NCI-H1930 (cell line): ENCODE data around the gene PLSCR3.

ENCODE experiments used
- DNase-seq, 2 experiments: peaks; one replicate each; lab custom pipeline; 2025; lab: John Stamatoyannopoulos, UW

PLSCR3 gene

DNA sequence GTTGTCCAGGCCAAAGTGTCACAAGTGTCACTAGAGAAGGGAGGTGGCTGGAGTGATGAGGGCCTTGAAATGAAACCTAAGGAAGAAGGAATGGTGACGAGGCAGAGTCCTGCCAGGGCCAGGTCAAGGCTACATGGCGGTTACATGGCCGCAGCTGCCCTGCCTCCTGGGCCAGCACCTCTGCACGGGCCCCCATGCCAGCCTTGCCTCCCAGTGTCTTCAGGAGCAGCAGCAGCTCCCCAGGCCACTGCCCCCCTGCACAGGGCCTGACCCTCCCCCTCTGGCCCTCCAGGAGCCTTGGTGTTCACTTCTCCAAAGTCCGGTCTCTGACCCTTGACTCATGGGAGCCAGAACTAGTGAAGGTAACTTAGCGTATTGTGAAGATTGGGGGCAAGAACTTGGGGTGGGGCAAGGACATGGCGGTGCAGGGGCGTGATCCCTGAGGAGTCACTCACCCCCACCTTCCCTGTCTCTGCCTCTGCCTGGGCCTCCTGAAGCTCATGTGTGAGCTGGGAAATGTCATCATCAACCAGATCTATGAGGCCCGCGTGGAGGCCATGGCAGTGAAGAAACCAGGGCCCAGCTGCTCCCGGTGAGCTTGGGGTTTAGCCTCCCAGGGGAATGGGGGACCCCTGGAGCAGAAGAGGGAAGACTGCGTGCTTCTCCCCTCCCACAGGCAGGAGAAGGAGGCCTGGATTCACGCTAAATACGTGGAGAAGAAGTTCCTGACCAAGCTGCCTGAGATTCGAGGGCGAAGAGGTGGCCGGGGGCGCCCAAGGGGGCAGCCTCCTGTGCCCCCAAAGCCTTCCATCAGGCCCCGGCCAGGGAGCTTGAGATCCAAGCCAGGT lies 46.5 kb downstream of the PLSCR3 start:
- DNase-seq, result no peak

DNA sequence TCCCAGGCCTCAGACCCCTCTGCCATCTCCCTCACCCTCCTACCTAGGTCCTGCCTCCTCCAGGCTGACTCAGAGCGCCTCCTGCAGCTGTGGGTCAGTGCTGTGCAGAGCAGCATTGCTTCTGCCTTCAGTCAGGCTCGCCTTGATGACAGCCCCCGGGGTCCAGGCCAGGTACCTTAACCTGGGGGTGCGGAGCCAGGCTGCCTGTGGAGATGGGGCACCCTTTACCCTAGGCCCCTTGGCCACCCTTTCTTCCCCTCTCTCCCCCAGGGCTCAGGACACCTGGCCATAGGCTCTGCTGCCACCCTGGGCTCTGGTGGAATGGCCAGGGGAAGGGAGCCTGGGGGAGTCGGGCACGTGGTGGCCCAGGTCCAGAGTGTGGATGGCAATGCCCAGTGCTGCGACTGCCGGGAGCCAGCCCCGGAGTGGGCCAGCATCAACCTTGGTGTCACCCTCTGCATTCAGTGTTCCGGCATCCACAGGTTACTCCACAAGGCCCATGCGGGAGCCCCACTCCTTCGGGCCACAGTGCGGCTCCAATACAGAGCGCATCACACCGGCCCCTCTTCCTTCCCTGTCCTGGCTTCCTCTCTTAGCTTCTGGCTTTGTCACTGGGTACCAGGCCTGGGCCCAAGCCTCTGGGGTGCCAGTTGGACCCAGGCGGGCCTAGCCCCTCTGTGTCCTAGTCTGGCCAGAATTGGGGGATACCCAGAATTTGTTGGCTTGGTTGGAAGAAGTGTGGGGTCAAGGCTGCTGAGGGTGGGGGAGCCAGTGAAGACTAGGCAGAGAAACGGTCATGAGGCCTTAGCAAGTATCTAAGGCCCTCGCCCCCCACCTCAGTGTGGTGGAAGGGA lies 47.3 kb downstream of the PLSCR3 start:
- DNase-seq, result no peak

DNA sequence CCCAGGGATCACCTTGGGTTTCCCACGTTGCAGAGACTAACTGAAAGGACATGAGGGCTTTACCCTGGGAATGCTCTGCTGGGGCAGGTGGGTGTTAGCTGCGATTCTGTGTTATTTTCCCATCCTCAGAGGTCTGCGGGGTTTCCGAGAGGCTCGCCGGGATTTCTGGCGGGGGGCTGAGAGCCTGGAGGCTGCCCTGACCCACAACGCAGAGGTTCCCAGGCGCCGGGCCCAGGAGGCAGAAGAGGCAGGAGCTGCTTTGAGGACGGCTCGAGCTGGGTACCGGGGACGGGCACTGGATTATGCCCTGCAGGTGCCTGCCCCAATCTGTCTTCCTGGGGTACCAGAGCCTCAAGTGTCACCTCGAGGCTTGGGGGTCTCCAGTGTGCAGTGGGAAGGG lies 51.1 kb downstream of the PLSCR3 start:
- no peak for DNase-seq

DNA sequence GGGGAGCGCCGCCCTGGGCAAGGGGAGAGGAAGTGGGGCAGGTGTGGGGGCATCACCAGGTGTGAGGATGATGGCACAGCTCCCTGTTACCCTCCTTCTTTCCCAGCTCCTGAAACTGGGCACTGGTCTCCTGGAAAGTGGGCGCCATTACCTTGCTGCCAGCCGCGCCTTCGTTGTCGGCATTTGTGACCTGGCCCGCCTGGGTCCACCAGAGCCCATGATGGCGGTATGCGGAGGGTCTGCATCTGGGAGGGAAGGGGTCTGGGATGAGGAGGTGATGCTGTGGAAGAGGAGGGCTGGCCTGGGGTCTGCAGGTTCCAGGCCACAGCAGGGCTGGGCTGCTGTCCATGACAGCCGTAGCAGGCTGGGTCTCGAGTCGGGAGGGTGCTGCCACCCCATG lies 52.5 kb downstream of the PLSCR3 start:
- DNase-seq, result no peak

DNA sequence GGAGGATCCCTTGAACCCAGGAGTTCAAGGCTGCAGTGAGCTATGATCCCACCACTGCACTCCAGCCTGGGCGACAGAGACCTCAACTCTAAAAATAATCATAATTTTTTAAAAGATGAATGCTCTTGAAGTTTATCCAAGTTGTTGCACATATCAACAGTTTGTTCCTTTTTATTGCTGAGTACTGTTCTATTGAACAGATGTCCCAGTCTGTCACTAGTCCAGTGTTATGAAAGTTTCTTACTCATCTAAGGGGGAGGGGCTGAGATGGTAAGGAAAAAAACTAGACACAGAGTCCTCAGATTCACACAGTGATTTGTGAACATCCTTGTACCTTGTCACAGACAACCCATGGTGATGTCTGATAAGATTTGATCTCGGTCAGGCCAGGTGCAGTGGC lies 54.1 kb downstream of the PLSCR3 start:
- DNase-seq, result no peak
